Testis (tissue), 3 donors: ENCODE measurements around the gene ZNF91. TPM values are rescaled to one million over a fixed set of nuclear protein-coding genes. Genes with fewer than 3 reads are reported as not detected.

Experiments used
- DNase-seq: peaks from one replicate; pipeline ENCODE4 v3.0.0-alpha.2; 2019
- H3K27ac ChIP-seq, 2 donors: fragments of 200-600 bp; sonication (generic); one replicate each; pipeline ENCODE4 v1.5.1; 2019
- H3K27me3 ChIP-seq: fragments of 200-600 bp; sonication (generic); one replicate; pipeline ENCODE4 v1.5.1; 2019
- H3K36me3 ChIP-seq: fragments of 200-600 bp; sonication (generic); one replicate; pipeline ENCODE4 v1.5.1; 2017; ENCODE audit warnings: low read depth; ENCODE audit errors: missing control alignments
- H3K4me1 ChIP-seq: fragments of 200-600 bp; sonication (generic); one replicate; pipeline ENCODE4 v1.5.1; 2019
- H3K4me3 ChIP-seq, 2 donors: fragments of 200-600 bp; sonication (generic); one replicate each; pipeline ENCODE4 v1.5.1; 2017 to 2019
- H3K9me3 ChIP-seq: fragments of 200-600 bp; sonication (generic); one replicate; pipeline ENCODE4 v1.5.1; 2017
- POLR2A ChIP-seq: fragments of 450-650 bp; IDR thresholded peaks from one replicate; pipeline ENCODE4 v1.6.1; 2017; ENCODE audit warnings: antibody characterized with exemption, mild to moderate bottlenecking, moderate library complexity
- WGBS, 2 donors: methylation state at CpG; one replicate each; pipeline ENCODE4 v1.1.5; 2018; 5-methylcytosine and 5-hydroxymethylcytosine counted together
- intact Hi-C: fragments of 100-400 bp; cut with DNase I; formaldehyde crosslinking; loops from one replicate; pipeline ENCODE4 v1.15.1; 2023; ENCODE audit warnings: low total_unique reads
- polyA plus RNA-seq: library from polyadenylated mRNA; stranded (reverse); fragments of 350-450 nt; fragmentation: Illumina TruSeq; extraction: RNeasy Lipid Tissue Mini Kit (QIAGEN cat#74804); gene quantifications from one replicate; pipeline ENCODE4 v1.2.3, GENCODE V29; 2014; ENCODE audit warnings: low read depth, low replicate concordance; ENCODE audit not compliant: insufficient read depth
- total RNA-seq, 2 donors: library from RNA; depleted of rRNA; stranded (reverse); fragments of >200 nt; gene quantifications; one replicate each; pipeline ENCODE4 v1.2.3, GENCODE V29; 2016
- TF ChIP-seq, protein P1 (sequence below), 3 experiments: fragments of 450-650 bp in 2 of 3; fragments of 200-600 bp in 1 of 3; sonication (generic) in 1 of 3; IDR thresholded peaks; one replicate each; pipeline ENCODE4 v1.5.1; 2016 to 2019; ENCODE audit warnings: antibody characterized with exemption in 3 of 3, mild to moderate bottlenecking in 2 of 3, moderate library complexity in 1 of 3

The ZNF91 gene
- total and polyA plus RNA-seq, 3 donors from 2014 or later, result 50.1 to 101 (median 96.1) TPM

DNA sequence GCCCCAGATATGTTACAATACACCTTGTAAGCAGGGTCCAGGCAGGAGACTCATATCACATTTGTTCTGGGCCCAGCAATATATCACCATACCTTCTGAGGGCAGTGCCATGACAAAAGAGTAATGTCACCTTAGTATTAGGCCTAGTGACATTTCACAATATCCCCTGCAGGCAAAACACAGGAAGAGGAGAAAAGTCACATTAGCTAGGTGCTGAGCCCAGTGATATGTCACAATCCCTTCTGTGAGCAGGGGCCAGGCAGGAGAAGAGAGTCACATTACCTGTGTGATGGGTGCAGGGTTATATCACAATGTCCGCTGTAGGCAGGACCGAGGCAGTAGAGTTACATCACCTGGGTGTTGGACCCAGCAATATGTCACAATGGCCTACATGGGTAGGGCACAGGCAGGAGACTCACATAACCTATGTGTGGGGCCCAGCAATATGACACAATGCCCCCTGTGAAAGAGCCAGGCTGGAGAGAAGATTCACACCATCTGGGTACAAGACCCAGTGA, 12.4 kb upstream of the ZNF91 start:
- no peaks in the 10 kb centered on the region for H3K36me3 ChIP-seq
- WGBS, 2 donors, result 100% methylated on average over 2 of the region's 2 CpGs
- DNase-seq, result no peak
- no peaks in the 10 kb centered on the region for H3K4me1 ChIP-seq
- H3K27ac ChIP-seq, result no peak overlapping the region
- no peaks in the 10 kb centered on the region for H3K9me3 ChIP-seq
- H3K4me3 ChIP-seq, result no peak overlapping the region
- intact Hi-C loops, result no loop called here
- H3K27me3 ChIP-seq, result no peaks in the 10 kb centered on the region
- TF ChIP-seq, protein P1, sequence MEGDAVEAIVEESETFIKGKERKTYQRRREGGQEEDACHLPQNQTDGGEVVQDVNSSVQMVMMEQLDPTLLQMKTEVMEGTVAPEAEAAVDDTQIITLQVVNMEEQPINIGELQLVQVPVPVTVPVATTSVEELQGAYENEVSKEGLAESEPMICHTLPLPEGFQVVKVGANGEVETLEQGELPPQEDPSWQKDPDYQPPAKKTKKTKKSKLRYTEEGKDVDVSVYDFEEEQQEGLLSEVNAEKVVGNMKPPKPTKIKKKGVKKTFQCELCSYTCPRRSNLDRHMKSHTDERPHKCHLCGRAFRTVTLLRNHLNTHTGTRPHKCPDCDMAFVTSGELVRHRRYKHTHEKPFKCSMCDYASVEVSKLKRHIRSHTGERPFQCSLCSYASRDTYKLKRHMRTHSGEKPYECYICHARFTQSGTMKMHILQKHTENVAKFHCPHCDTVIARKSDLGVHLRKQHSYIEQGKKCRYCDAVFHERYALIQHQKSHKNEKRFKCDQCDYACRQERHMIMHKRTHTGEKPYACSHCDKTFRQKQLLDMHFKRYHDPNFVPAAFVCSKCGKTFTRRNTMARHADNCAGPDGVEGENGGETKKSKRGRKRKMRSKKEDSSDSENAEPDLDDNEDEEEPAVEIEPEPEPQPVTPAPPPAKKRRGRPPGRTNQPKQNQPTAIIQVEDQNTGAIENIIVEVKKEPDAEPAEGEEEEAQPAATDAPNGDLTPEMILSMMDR (IDR thresholded peaks at IDR 0.05), result no peak
- TF ChIP-seq POLR2A, result no peak

DNA sequence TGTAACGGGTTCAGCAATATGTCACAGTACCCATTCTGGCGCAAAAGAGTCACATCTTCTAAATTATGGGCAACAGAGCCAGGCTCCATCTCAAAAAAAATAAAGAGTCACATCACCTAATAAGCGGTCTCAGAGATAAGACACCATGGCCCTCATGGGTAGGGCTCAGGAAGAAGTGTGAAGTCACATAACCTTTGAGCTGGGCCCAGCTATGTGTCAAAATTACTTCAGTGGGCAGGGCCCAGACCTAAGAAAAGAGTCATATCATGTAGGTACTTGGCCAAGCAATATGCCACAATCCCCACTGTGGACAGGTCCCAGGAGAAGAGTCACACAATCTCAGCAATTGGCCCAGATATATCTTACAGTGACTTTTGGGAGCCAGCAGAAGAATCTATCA, 11.4 kb upstream of the ZNF91 start:
- Histone ChIP-seq H3K9me3 (no peaks in the 10 kb centered on the region), H3K36me3 (no peaks in the 10 kb centered on the region), H3K4me3 (no peak overlapping the region), H3K27ac (no peak overlapping the region), H3K4me1 (no peaks in the 10 kb centered on the region), H3K27me3 (no peaks in the 10 kb centered on the region)
- no peak for TF ChIP-seq POLR2A
- TF ChIP-seq, protein P1 (IDR thresholded peaks at IDR 0.05), result no peak
- WGBS, 2 donors, result 93% methylated on average over 3 of the region's 3 CpGs
- intact Hi-C loops, result no loop called here
- DNase-seq, result no peak

- Histone ChIP-seq H3K36me3 (no peaks in the 10 kb centered on the region), H3K4me3 (no peak overlapping the region), H3K27ac (no peak overlapping the region), H3K4me1 (no peaks in the 10 kb centered on the region), H3K27me3 (no peaks in the 10 kb centered on the region), H3K9me3 (no peaks in the 10 kb centered on the region)
- TF ChIP-seq POLR2A, result no peak
- TF ChIP-seq, protein P1 (IDR thresholded peaks at IDR 0.05), result no peak
- intact Hi-C loops, result no loop called here
- WGBS, 2 donors, result 89 to 97% methylated on average over 2 of the region's 2 CpGs
- DNase-seq, result no peak
These were observed 10.8 kb upstream of the ZNF91 start for GRCh38 chr19:23406091-23406490.

DNA sequence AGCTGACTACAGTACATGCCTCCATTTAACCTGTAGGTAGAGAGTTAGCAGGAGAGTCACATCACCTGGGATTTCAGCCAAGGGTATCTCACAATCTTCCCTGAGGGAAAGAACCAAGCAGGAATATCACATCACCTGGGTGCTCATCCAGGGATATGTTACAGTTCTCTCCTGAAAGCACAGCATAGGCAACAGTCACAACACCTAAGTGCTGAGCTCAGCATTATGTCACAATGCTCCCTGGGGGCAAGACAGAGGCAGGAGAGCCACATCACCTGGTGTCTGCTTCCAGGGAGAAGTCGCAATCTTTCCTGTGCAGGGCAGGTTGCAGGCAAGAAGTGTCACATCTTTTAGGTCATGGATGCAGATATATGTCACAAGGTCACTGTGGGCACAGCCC, 9.4 kb upstream of the ZNF91 start:
- no peaks in the 10 kb centered on the region for H3K36me3 ChIP-seq
- H3K4me3 ChIP-seq, result no peak overlapping the region
- whole genome bisulfite sequencing, 2 donors, result 83 to 88% methylated on average over 1 of the region's 1 CpG
- H3K9me3 ChIP-seq, result no peaks in the 10 kb centered on the region
- no peaks in the 10 kb centered on the region for H3K4me1 ChIP-seq
- no peak overlapping the region for H3K27ac ChIP-seq
- DNase-seq, result no peak
- H3K27me3 ChIP-seq, result no peaks in the 10 kb centered on the region
- TF ChIP-seq, protein P1 (IDR thresholded peaks at IDR 0.05), result no peak
- intact Hi-C loops, result no loop called here

DNA sequence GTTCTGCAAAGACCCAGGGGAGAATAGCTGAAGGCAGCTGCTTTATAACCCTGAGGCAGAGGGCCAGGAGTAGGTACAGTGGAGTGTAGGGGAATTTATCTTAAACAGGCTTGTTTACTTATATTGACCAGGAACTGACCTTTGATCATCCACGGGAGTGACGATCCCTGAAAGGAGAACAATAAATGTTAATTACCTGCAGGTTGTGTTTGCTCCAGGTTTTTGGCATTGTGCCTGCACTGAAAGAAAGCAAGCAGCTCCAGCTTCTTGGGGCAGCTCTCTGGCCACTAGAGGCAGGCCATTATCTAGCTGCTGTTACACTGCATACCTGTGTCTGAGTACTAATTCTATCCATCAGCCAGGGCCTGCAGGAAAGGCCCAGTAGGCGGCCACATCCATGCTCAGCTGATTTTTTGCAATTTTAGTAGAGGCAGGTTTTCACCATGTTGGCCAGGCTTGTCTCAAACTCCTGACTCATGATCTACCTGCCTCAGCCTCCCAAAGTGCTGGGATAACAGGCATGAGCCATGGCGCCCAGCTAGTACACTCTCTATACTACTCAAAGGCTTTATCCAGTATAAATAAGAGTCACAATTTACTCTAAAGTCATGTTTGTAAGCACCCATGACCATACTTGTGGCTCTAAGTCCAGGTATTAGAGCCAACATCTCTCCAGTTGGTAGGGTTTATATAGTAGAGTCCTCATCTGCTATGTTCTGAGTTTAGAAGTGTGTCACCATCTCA, 8.5 kb upstream of the ZNF91 start:
- Histone ChIP-seq H3K9me3 (no peaks in the 10 kb centered on the region), H3K27me3 (no peaks in the 10 kb centered on the region), H3K36me3 (no peaks in the 10 kb centered on the region), H3K4me3 (no peak overlapping the region), H3K27ac (no peak overlapping the region), H3K4me1 (no peaks in the 10 kb centered on the region)
- no peak for TF ChIP-seq POLR2A
- TF ChIP-seq, protein P1 (IDR thresholded peaks at IDR 0.05), result no peak
- no peak for DNase-seq
- 67 to 77% methylated on average over 4 of the region's 4 CpGs for WGBS, 2 donors
- intact Hi-C loops, result no loop called here
